MM.1S (cell line): ENCODE results near the gene SYCP1.

Experiments used
- CTCF ChIP-seq: fragments of 300-600 bp; sonication (generic); IDR thresholded peaks from 2 replicates; pipeline ENCODE4 v1.5.1; 2016; ENCODE audit warnings: antibody characterized with exemption, low read length, mixed read lengths
- EZH2 ChIP-seq: fragments of 300-600 bp; sonication (generic); optimal IDR thresholded peaks from 2 replicates; pipeline ENCODE3; 2017; ENCODE audit warnings: low read depth, mild to moderate bottlenecking, antibody characterized with exemption, low read length, mixed read lengths
- EZH2phosphoT487 ChIP-seq: fragments of 300-600 bp; sonication (generic); IDR thresholded peaks from 2 replicates; pipeline ENCODE4 v1.6.1; 2018; ENCODE audit warnings: antibody characterized with exemption, low read length

GRCh38 chr1:114892194-114892918, 37.7 kb downstream of the SYCP1 start:
- TF ChIP-seq CTCF (no peak), EZH2phosphoT487 (no peak), EZH2 (no peak)
